ENCODE measurements around the gene PAPSS1. TPM values are rescaled to one million over a fixed set of nuclear protein-coding genes. Genes with fewer than 3 reads are reported as not detected.

PAPSS1 gene
- total RNA-seq, 4 donors from 2014 or later: 30.8 to 54.1 (median 36.0) TPM

DNA sequence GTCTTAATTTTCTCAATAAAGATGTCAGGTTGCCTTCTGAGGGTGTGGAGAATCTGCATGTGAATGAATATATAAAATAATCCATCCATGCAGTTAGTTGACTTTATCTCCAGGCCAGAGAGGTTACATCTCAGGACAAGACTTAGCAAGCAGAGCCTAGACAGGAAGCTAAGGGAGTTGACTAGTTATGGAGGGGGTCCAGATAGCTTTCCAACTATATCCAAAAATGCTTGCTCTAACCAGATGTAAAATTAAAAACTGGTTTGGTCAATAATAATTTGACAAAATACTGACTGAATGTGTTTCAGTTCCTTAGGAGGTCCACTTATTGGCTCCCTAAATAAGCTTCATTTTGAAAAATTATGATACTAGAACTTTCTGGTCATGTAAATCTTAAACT is 101.4 kb downstream of the PAPSS1 start:
- H3K36me3 ChIP-seq: peaks cover 0 to 19% (median 4%) of the 10 kb centered on the region in 3 donors
- no peaks in the 10 kb centered on the region for H3K9me3 ChIP-seq
- TF ChIP-seq POLR2A (IDR thresholded peaks at IDR 0.05): no peak
- TF ChIP-seq, protein P1, sequence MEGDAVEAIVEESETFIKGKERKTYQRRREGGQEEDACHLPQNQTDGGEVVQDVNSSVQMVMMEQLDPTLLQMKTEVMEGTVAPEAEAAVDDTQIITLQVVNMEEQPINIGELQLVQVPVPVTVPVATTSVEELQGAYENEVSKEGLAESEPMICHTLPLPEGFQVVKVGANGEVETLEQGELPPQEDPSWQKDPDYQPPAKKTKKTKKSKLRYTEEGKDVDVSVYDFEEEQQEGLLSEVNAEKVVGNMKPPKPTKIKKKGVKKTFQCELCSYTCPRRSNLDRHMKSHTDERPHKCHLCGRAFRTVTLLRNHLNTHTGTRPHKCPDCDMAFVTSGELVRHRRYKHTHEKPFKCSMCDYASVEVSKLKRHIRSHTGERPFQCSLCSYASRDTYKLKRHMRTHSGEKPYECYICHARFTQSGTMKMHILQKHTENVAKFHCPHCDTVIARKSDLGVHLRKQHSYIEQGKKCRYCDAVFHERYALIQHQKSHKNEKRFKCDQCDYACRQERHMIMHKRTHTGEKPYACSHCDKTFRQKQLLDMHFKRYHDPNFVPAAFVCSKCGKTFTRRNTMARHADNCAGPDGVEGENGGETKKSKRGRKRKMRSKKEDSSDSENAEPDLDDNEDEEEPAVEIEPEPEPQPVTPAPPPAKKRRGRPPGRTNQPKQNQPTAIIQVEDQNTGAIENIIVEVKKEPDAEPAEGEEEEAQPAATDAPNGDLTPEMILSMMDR (IDR thresholded peaks at IDR 0.05): no peak
- DNase-seq: no peak
- no peaks in the 10 kb centered on the region for H3K27me3 ChIP-seq
- peak overlapping the region in 1 of 4 donors; percentile 21 for H3K27ac ChIP-seq
- intact Hi-C loops (cut with DNase I): no loop called here
- no peaks in the 10 kb centered on the region for H3K4me1 ChIP-seq
- no peak overlapping the region for H3K4me3 ChIP-seq

DNA sequence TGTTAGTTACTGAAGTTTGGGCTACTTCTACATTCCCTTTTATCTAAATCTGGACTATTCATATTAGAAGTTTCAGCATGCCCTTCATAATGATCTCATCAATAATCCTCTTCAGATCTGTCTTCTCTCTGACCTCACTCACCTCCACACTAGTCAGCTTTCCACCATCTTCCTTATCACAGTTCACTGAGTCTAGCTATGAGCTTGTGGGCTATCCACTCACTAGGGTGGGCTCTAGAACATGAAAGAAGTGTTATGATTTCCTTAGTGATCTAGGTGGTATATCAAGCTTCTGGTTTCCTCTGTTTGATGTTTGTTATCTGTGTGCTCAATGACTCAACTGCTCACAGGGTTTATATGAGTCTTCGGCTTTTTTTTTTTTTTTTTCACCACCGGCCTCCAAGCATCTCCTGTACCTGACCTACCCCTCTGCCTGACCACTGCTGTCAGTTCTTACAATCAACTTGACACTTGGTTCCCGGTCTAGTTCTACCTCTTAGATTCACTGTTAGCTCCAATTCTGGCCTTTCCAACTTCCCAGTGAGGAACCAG is 103.1 kb downstream of the PAPSS1 start:
- 77 to 88% methylated on average over 3 of the region's 3 CpGs for WGBS, 2 donors
- H3K27me3 ChIP-seq: no peaks in the 10 kb centered on the region
- no peaks in the 10 kb centered on the region for H3K9me3 ChIP-seq
- peaks cover 0 to 25% (median 13%) of the 10 kb centered on the region in 3 donors for H3K36me3 ChIP-seq
- TF ChIP-seq, protein P1 (IDR thresholded peaks at IDR 0.05): no peak
- TF ChIP-seq POLR2A (IDR thresholded peaks at IDR 0.05): no peak
- H3K4me1 ChIP-seq: no peaks in the 10 kb centered on the region
- DNase-seq: no peak
- H3K4me3 ChIP-seq: no peak overlapping the region
- H3K27ac ChIP-seq: no peak overlapping the region
- intact Hi-C loops (cut with DNase I): no loop called here

DNA sequence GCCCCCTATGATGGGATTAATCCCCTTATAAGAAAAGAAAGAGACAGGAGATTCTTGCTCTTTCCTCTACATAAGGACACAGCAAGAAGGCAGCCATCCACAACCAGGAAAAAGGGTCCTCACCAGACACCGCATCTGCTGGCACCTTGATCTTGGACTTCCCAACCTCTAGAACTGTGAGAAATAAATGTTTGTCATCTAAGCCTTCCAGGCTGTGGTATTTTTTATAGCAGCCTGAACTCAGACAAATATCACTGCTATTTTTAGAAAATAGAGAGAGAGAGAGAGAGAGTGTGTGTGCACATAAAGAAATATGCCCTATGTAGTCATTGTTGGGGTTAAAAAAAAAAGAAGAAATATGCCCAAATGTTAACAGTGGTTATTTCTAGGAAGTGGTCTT is 104.2 kb downstream of the PAPSS1 start:
- Histone ChIP-seq H3K4me3 (no peak overlapping the region), H3K27me3 (no peaks in the 10 kb centered on the region), H3K9me3 (no peaks in the 10 kb centered on the region), H3K4me1 (no peaks in the 10 kb centered on the region), H3K27ac (no peak overlapping the region), H3K36me3 (peaks cover 0 to 28% (median 13%) of the 10 kb centered on the region in 3 donors)
- WGBS, 2 donors: 89 to 100% methylated on average over 1 of the region's 1 CpG
- DNase-seq: no peak
- intact Hi-C loops (cut with DNase I): no loop called here
- no peak for TF ChIP-seq POLR2A (IDR thresholded peaks at IDR 0.05)
- TF ChIP-seq, protein P1 (IDR thresholded peaks at IDR 0.05): no peak

DNA sequence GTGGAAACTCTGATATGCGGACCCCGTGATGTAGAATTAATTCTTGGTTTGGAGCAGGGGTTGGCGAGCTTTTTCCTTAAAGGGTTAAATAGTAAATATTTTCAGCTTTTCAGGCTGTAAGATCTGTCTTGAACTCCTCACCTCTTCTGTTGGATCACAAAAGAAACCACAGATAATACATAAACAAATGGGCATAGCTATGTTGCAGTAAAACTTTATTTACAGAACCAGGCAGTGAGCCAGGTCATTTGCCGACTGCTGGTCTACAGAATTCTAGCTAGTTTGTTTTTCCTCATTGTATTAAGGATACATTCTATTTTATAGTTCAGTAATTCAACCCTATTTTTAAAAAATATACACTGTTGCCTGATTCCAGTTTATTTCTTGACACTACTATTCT is 116.6 kb downstream of the PAPSS1 start:
- H3K4me3 ChIP-seq: no peak overlapping the region
- no peak for DNase-seq
- WGBS, 2 donors: 69 to 73% methylated on average over 4 of the region's 4 CpGs
- no peaks in the 10 kb centered on the region for H3K27me3 ChIP-seq
- no peaks in the 10 kb centered on the region for H3K4me1 ChIP-seq
- TF ChIP-seq POLR2A (IDR thresholded peaks at IDR 0.05): no peak
- TF ChIP-seq, protein P1 (IDR thresholded peaks at IDR 0.05): no peak
- H3K9me3 ChIP-seq: no peaks in the 10 kb centered on the region
- intact Hi-C loops (cut with DNase I): no loop called here
- no peaks in the 10 kb centered on the region for H3K36me3 ChIP-seq
- no peak overlapping the region for H3K27ac ChIP-seq

DNA sequence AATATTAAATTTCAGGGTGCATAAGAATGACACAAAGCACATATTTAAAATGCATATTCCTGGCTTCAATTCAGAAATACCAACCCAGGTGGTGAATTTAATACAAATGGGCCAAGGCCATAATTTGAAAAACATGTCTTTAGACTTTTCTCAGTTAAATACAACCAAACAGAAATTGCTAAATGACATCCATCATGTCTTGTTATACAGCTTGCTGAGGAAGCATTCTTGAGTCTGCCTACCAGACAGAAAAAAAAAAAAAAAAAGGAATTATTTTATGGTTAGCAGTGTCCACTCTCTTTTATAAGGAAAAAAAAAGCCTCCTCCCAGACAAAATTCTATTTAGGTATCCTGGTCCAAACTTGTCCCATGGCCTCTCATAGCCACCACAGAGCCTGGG is 119.1 kb downstream of the PAPSS1 start:
- H3K36me3 ChIP-seq: no peaks in the 10 kb centered on the region
- H3K27me3 ChIP-seq: no peaks in the 10 kb centered on the region
- TF ChIP-seq, protein P1 (IDR thresholded peaks at IDR 0.05): no peak
- TF ChIP-seq POLR2A (IDR thresholded peaks at IDR 0.05): no peak
- no peak for DNase-seq
- intact Hi-C loops (cut with DNase I): no loop called here
- no peak overlapping the region for H3K27ac ChIP-seq
- H3K4me1 ChIP-seq: no peaks in the 10 kb centered on the region
- no peak overlapping the region for H3K4me3 ChIP-seq
- no peaks in the 10 kb centered on the region for H3K9me3 ChIP-seq

Measured in esophagus squamous epithelium (tissue), 5 donors.